Neural progenitor cell (in vitro differentiated cells): Measurements from ENCODE around the gene TCP11L1.

Experiments
- EZH2 ChIP-seq: fragments of 200-600 bp; sonication (generic); IDR thresholded peaks from 2 replicates; pipeline ENCODE4 v1.6.1; 2017; ENCODE audit warnings: antibody characterized with exemption, mild to moderate bottlenecking, moderate library complexity
- TF ChIP-seq, protein P1 (sequence below): fragments of 200-600 bp; sonication (generic); IDR thresholded peaks from 2 replicates; pipeline ENCODE4 v1.5.1; 2017; ENCODE audit warnings: antibody characterized with exemption, mild to moderate bottlenecking

DNA sequence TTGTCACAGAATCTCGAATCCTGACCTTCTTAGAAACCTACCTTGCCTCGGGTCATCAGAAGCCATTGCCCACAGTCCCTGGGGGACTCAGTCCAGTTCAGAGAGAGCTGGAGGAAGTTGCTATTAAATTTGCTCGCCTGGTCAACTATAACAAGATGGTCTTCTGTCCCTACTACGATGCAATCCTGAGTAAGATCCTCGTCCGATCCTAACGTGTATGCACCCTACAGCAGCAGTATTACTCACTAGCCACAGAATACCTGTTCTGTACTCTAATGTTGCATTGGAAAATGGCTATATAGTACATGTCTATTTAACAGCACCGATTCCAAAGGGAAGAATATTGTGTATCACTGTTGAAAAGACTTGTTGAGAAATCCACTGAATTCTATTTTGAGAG, 33.1 kb downstream of the TCP11L1 start:
- TF ChIP-seq, protein P1, sequence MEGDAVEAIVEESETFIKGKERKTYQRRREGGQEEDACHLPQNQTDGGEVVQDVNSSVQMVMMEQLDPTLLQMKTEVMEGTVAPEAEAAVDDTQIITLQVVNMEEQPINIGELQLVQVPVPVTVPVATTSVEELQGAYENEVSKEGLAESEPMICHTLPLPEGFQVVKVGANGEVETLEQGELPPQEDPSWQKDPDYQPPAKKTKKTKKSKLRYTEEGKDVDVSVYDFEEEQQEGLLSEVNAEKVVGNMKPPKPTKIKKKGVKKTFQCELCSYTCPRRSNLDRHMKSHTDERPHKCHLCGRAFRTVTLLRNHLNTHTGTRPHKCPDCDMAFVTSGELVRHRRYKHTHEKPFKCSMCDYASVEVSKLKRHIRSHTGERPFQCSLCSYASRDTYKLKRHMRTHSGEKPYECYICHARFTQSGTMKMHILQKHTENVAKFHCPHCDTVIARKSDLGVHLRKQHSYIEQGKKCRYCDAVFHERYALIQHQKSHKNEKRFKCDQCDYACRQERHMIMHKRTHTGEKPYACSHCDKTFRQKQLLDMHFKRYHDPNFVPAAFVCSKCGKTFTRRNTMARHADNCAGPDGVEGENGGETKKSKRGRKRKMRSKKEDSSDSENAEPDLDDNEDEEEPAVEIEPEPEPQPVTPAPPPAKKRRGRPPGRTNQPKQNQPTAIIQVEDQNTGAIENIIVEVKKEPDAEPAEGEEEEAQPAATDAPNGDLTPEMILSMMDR: no peak
- no peak for TF ChIP-seq EZH2
